NB4 (cell line): ENCODE data around the gene MSX1.

Source experiments
- CTCF ChIP-seq: IDR thresholded peaks from one replicate; pipeline ENCODE4 v1.5.1; 2012; ENCODE audit warnings: low read depth, low read length
- MAX ChIP-seq: IDR thresholded peaks from 2 replicates; pipeline ENCODE4 v1.6.1; 2011; ENCODE audit warnings: low read depth, low read length
- MYC ChIP-seq: IDR thresholded peaks from 2 replicates; pipeline ENCODE4 v1.6.1; 2011; ENCODE audit warnings: low read depth, low read length
- POLR2A ChIP-seq: IDR thresholded peaks from 2 replicates; pipeline ENCODE4 v1.6.1; 2011; ENCODE audit warnings: mild to moderate bottlenecking; ENCODE audit not compliant: insufficient read length; ENCODE audit errors: extremely low read depth

DNA sequence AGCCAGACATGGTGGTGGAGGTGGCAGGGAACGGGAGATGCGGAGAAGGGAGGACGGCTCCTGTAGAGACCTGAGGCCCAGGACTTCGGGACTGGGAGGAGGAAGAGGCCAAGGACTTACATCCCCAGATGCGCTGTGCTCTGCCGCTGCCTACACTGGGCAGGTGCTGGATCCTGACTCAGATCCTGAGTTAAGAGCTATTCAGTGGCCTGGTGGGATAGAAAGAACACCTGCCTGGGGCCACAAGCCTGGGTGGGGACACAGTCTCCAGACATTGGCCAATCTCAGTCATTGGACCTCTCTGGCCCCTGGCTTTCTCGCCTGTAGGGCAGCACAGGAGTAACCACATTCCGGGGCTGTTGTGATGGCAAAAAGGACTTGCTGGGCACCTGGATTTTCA lies 10.9 kb upstream of the MSX1 start:
- no peak for TF ChIP-seq CTCF
- TF ChIP-seq MYC: no peak
- TF ChIP-seq MAX: no peak
- TF ChIP-seq POLR2A: no peak
